AG04450 (cell line): ENCODE results near the gene TRPM3. TPM values are rescaled to one million over a fixed set of nuclear protein-coding genes. Genes with fewer than 3 reads are reported as not detected.

Experiments used
- CTCF ChIA-PET: fragments of 300-600, 350-600 bp; formaldehyde crosslinking; extraction: SDS; loops from one replicate; lab custom pipeline; 2022; ENCODE audit warnings: antibody characterized with exemption, inconsistent platforms; lab: Charles Lee
- POLR2A ChIA-PET: fragments of 350-600 bp; formaldehyde crosslinking; extraction: SDS; loops from one replicate; lab custom pipeline; 2021; ENCODE audit warnings: antibody characterized with exemption, inconsistent platforms; lab: Yijun Ruan, JAX
- DNase-seq: peaks from one replicate; pipeline ENCODE4 v3.0.0-alpha.2; 2011; ENCODE audit warnings: low read depth, low spot score
- H3K27ac ChIP-seq: one replicate; pipeline ENCODE4 v1.5.1; 2012; ENCODE audit warnings: low read depth, low read length, control low read depth
- H3K27me3 ChIP-seq: one replicate; pipeline ENCODE4 v1.6.0; 2012; ENCODE audit warnings: low read length; ENCODE audit not compliant: control insufficient read depth, insufficient read depth
- H3K4me3 ChIP-seq: 2 replicates; pipeline ENCODE4 v1.5.1; 2011; ENCODE audit warnings: mild to moderate bottlenecking, low read depth, low read length, control low read depth
- H3K9me3 ChIP-seq: 2 replicates; pipeline ENCODE4 v1.5.1; 2012; ENCODE audit warnings: low read length; ENCODE audit not compliant: control insufficient read depth, insufficient read depth
- polyA plus RNA-seq: library from polyadenylated mRNA; depleted of rRNA; stranded (reverse); fragments of >200 nt; gene quantifications from 2 replicates; pipeline ENCODE4 v1.2.3, GENCODE V29; 2011
- TF ChIP-seq, protein P1 (sequence below): IDR thresholded peaks from 2 replicates; pipeline ENCODE4 v1.5.1; 2011; ENCODE audit warnings: low read depth, low read length, control low read depth, inconsistent platforms

TRPM3 gene
- polyA plus RNA-seq, 1 experiment, result 0.01 TPM

DNA sequence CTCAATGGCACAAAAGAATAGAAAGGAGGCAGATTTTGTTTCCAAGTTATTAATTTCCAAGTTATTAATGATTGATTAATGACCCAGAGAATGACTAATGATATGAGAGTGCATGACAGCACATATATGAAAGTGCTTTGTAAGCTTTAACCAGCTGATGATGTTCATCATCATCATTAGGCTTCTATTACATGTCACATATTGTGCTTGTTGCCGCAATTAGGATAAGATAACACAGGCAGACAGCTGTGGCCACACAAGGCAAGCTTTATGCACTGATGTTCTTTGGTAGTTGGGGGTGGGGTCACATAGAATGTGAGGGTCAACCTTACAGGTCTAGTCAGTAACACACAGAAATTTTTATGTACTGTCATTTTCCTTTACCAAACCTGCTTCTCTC, 219.7 kb downstream of the TRPM3 start:
- TF ChIP-seq, protein P1, sequence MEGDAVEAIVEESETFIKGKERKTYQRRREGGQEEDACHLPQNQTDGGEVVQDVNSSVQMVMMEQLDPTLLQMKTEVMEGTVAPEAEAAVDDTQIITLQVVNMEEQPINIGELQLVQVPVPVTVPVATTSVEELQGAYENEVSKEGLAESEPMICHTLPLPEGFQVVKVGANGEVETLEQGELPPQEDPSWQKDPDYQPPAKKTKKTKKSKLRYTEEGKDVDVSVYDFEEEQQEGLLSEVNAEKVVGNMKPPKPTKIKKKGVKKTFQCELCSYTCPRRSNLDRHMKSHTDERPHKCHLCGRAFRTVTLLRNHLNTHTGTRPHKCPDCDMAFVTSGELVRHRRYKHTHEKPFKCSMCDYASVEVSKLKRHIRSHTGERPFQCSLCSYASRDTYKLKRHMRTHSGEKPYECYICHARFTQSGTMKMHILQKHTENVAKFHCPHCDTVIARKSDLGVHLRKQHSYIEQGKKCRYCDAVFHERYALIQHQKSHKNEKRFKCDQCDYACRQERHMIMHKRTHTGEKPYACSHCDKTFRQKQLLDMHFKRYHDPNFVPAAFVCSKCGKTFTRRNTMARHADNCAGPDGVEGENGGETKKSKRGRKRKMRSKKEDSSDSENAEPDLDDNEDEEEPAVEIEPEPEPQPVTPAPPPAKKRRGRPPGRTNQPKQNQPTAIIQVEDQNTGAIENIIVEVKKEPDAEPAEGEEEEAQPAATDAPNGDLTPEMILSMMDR, result no peak
- Histone ChIP-seq H3K27ac (no peak overlapping the region), H3K27me3 (peaks cover 2% of the 10 kb centered on the region), H3K9me3 (no peaks in the 10 kb centered on the region), H3K4me3 (no peak overlapping the region)
- ChIA-PET CTCF (no interaction called here), POLR2A (no interaction called here)
- no peak for DNase-seq

GRCh38 chr9:70901013-70901412, 220.4 kb downstream of the TRPM3 start:
- TF ChIP-seq, protein P1, result no peak
- H3K27me3 ChIP-seq, result peaks cover 2% of the 10 kb centered on the region
- no peak overlapping the region for H3K27ac ChIP-seq
- no peaks in the 10 kb centered on the region for H3K9me3 ChIP-seq
- DNase-seq, result no peak
- CTCF ChIA-PET, result no interaction called here
- POLR2A ChIA-PET, result no interaction called here
- no peak overlapping the region for H3K4me3 ChIP-seq

DNA sequence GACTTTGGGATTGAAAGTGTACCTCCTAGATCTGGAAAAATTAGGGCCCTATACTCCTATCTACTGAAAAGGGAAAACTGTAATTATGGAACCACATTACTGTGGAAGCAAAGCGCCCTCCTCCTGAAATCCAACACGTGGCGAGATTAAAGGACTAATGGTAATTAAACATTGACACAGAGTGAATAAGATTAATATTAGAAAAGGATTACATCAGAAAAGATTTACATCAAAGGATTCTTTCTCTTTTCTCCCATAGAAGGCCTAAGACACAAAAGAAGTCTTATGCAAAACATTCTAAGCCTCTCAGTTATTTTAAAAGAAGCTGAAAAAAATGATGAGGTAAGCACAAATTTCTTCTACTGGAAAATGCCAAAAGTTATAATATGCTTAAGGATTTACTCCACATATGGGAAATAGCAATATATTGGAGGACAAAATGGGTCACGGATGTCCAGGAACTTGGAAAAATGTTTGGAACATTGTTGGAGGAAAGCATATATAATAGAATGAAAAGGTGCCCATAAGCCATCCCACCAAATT, 227.8 kb downstream of the TRPM3 start:
- Histone ChIP-seq H3K4me3 (no peak overlapping the region), H3K27me3 (no peaks in the 10 kb centered on the region), H3K9me3 (no peaks in the 10 kb centered on the region), H3K27ac (no peak overlapping the region)
- ChIA-PET CTCF (interaction anchor here (1.3 kb wide), 1 partner anchor 10 kb away, joined by 4 read pairs; no protein-coding TSS in a partner anchor), POLR2A (no interaction called here)
- TF ChIP-seq, protein P1, result no peak
- no peak for DNase-seq

- ChIA-PET CTCF (no interaction called here), POLR2A (no interaction called here)
- TF ChIP-seq, protein P1, result no peak
- Histone ChIP-seq H3K9me3 (no peaks in the 10 kb centered on the region), H3K4me3 (no peak overlapping the region), H3K27me3 (no peaks in the 10 kb centered on the region), H3K27ac (no peak overlapping the region)
- DNase-seq, result no peak
Observed at GRCh38 chr9:70888471-70888870, 232.9 kb downstream of the TRPM3 start.

DNA sequence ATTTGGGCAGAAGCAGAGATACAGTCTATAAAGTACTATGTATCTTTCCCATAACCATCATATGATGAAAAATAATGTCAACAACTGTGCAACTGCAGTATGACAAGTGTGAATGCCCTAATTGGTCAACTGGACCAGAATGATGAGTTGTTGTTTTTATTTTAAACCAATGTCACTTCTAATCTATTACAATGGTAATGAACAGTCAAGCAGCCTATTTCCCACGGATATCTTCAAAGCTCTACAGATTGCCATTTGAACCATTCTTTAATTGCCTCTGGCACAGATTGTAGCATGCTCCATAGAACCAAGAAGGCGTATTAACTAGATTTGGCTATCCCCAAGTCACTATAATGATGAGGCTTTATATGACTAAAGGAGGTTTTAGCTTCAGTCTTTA, 233.6 kb downstream of the TRPM3 start:
- H3K4me3 ChIP-seq, result no peak overlapping the region
- no peak overlapping the region for H3K27ac ChIP-seq
- no peaks in the 10 kb centered on the region for H3K27me3 ChIP-seq
- TF ChIP-seq, protein P1, result no peak
- DNase-seq, result no peak
- ChIA-PET CTCF (no interaction called here), POLR2A (no interaction called here)
- no peaks in the 10 kb centered on the region for H3K9me3 ChIP-seq
